HCEC 1CT (cell line): ENCODE measurements around the gene RASSF9.

Experiments
- DNase-seq: peaks from one replicate; pipeline ENCODE4 v3.0.0-alpha.2; 2017

Gene RASSF9

DNA sequence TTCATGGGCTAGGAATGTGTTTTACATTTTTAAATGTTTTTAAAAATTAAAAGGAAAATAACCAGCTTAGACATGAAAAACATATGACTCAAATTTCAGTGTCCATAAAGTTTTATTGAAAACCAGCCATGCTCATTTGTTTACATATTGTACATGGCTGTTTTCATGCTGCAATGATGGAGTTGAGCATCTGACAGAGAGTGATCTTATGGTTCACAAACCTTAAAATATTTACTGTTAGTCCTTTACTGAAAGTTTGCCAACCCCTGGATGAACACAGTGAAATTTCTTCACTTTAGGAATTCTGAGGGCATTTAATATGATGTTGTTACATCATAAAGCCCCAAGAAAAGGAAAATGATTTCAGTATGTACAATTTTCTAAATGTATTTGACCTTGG, 16.1 kb downstream of the RASSF9 start:
- DNase-seq, result no peak

DNA sequence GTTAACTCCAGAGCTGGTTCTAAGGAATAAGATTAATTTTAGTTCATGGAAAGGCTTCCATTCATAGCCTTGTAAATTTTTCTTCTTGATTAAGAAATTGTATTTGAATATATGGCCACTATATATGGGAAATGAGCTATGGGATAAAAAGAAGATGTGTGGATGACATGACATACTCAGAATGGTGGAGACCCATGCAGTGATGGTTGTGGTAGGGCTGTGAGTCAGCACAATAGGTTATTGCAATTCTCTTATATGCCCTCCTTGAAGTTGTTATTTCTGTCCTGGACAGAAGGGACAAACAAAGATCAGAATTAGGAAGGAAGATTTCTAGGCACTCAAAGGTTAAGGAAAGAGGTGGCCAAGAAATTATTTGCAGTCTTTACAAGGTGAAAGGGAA, 21.5 kb downstream of the RASSF9 start:
- no peak for DNase-seq

DNA sequence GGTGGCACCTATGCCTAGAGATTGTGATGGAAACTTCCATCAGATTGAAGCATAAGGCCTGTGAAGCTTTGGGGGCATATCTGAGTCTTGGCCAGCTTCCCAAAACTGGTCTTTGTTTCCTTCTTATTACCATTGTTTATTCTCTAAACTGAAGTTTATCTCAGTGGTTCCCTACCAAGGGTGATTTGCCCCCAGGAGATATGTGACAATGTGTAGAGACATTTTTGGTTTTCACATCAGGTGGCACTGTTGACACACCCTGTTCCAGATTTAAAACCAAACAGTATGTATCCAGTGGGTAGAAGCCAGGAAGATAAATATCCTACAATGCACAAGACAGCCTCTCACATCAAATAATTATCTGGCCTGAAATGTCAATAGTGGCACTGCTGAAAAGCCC, 22.1 kb downstream of the RASSF9 start:
- no peak for DNase-seq

DNA sequence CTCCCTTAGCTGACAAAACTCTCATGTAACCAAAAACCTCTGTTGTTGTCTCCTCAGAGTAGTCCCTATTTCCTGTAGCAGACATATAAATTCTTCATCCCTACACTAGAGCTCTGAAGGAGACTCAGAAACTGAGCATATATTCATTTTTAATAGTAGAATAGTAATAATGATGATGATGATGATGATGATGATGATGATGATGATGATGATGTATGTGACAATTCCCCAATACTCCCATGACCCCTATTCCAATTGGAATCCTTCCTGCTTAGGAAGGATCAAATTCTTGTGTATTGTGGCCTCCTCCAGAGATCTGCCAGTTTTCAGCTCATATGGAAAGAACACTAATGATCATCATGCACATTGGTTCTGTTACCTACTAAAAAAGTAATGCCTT, 26.7 kb downstream of the RASSF9 start:
- DNase-seq, result no peak

DNA sequence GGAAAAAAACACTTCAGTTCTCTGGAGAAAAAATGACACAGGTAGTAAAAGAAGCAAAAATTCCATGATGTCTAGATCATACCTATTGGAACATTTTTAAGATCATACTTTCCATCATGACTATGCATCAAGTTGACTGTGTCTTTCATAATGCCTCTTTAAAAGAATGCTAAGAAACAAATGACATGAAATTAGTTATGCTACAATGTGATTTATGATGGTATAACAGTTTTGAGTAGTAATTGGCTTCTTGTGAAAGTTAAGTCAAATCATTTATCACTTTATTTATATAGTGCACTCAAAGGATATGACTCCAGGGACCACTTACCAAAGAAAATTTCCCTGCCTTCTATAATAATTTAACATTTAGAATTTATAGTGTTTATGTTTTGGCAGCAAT, 28.5 kb downstream of the RASSF9 start:
- no peak for DNase-seq

DNA sequence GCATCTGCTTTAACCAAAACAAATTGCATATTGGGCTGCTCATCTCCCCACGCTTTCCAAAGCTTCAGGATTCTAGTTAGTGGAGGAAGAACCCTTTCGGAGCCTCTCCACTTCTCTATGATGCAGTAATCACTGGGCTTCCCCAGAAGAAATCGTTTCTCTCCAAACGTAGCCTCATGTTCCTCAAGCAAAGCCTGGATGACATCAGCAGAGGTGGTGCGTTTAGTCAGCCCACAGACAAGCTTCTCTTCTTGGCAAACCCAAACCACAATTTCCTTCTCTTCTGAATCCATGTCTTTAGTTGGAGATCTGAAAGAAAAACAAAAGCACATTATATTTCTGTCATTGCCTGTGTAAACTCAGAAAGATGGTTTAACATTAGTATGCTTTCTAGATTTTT, 30.6 kb downstream of the RASSF9 start:
- peak; percentile 57 for DNase-seq

DNA sequence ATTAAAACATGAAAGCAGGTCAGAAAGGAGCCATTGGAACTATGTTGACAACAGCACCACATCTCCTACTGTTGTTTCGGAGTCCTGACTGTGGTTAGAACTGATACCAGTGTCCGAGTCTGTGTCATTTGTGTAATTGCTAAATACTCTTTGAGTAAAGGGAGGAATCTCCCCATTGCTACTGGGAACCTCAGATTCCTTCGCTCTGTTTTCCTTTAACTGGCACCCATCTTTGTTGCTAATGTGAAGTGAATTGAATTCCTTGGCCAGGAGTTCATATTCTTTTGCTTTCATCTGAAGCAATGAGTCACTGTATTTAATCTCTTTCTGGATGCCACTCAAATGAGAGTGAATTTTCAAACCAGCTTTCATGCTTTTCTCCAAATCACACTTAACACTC, 31.5 kb downstream of the RASSF9 start:
- DNase-seq, result peak; percentile 57

DNA sequence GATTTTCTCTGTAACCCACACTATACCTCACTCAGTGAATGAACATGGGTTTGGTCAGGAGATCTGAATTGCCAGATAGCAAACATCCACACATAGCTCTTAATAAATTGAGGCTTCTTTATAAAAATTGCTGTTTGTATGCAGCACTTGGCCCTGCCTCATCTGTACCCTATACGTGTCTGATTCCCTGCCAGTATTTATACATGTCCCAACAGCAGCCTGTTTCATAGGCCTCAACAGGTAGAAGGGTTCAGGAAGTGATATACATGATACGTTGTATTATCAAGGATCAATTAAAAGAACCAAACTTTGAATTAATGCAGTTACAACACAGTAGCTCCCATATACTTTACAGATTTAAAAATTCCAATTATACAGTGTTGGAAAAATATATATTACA, 32.3 kb downstream of the RASSF9 start:
- no peak for DNase-seq

DNA sequence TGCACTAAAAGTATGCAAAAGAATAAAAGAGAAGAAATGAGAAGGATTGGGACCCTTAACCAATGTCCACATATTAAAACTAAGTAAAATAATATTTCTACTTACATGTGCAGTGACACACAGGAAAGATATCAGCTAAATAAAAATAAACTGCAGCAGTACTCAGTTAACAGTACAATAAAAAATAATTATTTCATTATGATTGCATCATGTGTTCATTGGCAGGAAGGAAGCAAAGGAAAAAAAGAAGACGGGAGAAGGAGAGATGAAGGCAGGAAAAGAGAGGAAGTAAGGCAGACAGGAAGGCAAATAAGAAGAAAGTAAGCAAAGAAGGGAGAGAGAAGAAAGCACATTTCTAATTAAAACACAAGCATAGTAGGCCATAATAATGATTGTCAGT, 33.0 kb downstream of the RASSF9 start:
- DNase-seq, result no peak

DNA sequence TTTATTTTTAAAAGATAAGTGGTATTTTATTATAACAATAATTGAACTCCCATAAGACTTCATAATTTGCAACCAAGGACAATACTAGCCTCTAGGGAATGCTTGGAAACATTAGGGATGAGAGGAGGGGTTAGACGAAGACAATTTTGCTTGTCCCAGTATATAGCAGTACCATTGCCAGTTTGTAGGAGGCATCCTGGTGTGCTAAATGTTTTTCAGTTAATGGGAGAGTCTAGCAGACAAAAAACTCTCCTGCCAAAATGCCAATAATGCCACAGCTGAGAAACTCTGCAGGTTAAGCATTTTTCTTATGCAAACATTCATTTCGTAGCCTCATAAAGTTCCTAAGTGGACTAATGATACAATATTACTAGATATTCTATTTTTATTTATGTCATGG, 38.1 kb downstream of the RASSF9 start:
- DNase-seq, result no peak

DNA sequence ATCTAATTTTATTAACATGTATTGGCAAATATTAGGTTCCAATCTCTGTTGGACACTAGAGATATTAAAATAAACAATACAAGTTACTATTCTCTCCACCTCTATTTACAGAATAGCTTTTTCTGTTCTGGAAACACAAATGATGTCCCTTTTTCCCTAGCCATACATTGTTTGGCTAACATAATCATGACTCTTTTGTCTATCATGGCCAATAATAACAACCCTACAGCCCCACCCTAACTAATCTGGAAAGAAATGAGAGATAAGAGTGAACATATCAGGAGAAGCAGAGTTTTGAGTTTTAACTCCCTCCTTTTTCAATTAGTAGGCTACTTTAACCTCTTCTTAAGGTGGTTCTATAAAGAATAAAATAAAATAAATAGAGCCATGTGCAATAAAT, 40.2 kb downstream of the RASSF9 start:
- no peak for DNase-seq

DNA sequence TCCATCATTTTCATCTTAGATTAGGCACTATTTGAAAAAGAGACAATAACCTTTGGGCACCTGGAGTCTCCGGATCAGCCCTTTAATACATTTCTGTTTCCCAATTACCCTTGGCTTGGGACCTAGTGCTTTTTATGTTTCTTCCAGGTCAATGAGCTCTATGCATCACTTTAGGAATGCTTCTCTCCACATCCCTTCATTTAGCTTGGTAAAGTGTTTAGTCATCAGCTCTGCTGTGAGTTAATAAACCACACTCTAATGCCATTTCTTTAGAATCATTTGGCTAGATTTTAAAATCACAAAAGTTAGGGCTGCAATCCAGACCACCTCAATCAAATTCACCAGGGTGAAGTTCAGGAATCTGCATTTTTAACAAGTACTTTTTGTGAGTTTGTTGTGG, 41.7 kb downstream of the RASSF9 start:
- DNase-seq, result peak; percentile 20

DNA sequence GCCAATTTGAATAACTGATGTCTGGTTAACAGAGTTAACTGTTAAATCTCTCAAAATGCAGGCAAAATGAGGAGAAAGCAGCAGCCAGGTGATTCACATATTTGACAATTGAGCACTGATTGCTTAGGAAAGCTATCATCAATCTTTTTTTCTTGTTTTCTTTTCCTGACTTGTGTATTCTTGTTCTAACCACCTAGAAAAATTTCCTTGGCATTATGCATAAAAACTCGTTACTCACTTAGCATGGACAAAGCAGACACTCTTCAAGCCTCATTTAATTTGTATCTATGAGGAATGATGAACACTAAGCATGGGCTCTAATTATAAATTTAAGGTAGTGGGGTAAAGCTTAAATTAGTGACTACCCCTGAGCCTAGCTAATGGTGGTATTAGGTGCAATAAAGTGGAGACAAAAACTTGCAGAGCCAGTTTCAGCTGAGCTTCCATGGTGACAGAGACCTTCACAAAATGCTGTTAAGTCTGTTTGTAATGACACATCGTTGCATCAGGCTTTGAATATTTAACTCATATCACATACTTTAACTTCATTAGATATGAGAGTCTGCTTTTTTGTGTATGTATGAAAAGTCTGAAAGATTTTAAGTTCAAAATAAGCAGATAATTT, 52.0 kb downstream of the RASSF9 start:
- no peak for DNase-seq

DNA sequence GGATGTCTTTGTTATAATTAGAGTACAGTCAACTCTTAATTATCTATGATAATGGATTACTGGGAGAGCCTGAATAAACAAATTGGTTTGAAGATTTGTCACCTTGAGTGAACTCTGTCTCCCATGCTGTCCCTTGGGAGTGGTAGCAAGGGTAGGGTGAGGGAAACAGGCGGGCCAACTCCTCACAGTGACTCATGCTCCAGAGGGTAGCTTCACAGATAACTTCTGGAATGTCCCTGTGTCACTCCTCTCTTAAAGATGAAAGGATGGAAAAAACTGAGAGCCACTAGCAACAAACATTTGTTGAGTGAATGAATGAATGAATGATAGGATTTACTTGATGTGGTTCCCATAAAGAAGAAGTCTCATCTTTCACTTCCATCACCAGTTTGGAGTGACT, 53.5 kb downstream of the RASSF9 start:
- DNase-seq, result no peak

DNA sequence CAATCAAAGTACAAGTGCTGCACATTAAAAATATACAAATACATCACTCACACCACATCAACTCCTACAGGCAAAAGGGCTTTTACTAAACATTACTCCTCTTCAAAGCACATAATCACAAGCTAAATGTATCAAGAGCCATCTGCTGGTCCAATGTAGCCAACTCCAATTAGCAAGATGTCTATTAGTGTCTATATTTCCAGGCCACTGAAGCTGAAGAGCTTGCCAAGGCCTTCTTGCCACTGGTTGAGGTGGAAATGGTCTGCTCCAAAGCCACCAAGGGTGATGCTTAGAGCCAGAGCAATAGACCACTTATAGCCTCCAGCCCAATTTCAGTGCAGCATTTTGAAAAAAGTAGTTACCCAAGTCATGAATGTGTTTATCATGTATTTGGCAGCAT, 54.4 kb downstream of the RASSF9 start:
- DNase-seq, result no peak

DNA sequence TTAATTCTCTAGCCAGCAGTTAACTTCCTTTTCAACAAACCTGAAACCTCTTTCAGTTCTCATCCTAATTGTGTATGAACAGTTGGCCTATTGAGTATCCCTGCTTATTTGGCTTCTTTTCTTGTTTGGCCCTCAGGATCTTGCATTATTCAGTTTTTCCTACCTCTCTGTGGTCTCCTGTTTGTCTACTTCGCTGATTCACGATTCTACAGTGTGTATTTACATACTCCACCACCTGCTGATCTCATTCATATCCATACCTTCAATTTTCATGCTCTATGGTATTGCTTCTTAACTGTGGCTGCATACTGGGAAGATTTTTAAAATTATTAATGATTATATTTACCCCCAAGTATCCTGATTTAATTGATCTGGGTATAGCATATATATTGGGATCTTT, 56.4 kb downstream of the RASSF9 start:
- DNase-seq, result no peak

DNA sequence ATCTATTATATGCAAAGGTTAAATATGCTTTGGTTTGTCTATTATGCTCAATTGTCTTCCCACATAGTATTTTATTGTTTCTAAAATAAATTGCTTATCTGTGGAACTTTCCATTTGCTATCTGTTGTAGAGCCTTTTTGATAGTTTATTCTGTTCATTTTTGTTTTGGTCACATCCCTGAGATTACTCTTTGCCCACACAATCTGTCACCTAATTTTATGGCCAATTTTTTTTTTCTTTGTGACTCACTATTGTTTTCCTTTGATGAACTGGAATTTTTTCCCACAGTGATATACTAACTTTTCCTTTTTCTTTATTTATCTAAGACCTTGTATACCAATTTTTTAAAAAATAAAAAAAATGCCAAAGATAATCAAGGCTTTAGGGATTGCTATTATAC, 61.1 kb downstream of the RASSF9 start:
- DNase-seq, result no peak

DNA sequence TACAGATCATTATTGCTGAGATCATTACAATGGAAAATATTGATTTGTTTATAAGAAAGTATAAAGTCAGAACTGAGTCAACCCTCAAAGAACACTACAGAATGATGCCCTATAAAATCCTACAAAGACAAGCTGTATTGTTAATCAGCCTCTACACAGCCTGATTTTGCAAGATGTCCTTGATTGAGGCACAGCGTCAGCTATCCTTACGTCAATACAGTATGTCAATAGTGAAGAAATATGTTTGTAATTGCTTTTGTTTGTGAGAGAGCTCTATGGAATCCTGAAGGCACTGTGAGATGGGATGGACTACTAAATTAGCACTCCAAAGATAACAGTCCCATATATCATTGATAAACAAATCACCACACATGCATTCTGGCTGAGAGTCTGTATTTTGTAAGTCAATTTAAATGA, 70.7 kb downstream of the RASSF9 start:
- DNase-seq, result no peak

DNA sequence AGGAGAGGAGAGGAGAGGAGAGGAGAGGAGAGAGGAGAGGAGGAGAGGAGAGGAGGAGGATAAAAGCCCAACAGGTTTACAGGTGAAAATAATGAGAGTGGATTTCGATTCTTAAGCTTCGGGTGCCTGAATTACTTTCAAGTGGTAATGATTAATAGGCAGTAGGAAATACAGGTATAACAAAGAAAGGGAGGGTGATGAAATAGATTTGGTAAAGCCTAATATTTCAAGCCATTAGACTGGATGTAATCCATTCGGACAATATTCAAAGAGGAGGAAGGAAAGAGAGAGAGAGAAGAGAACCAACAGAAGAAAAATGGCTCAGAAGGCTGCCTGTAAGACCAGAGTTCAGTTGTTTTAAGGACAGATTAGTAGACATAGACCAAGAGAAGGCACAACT, 76.6 kb downstream of the RASSF9 start:
- DNase-seq, result no peak

DNA sequence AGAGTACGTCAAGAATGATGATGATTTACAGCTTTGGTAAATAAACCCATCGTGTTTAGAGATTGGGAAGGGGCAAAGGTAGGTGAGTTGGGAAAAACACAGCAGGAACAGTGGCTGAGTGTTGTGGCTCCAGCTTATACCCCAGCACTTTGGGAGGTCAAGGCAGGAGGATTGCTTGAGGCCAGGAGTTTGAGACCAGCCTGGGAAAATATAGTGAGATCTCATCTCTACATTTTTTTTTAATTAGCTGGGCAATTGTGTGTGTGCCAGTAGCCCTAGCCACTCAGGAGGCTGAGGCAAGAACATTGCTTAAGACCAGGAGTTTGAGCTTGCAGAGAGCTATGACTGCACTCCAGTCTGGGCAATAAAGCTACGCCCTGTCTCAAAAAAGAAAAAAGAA, 77.1 kb downstream of the RASSF9 start:
- no peak for DNase-seq

DNA sequence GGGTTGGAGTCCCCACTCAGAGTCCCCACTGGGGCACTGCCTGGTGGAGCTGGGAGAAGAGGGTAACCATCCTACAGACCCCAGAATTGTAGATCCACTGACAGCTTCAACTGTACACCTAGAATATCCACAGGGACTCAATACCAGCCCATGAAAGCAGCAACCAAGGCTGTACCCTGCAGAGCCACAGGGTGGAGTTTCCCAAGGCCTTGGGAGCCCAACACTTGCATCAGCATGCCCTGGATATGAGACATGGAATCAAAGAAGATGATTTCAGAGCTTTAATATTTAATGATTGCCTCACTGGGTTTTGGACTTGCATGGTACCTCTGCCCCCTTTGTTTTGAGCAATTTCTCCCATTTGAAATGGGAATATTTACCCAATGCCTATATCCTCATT, 80.4 kb downstream of the RASSF9 start:
- DNase-seq, result no peak
